Measurements from ENCODE around the gene LRRC1.

DNA sequence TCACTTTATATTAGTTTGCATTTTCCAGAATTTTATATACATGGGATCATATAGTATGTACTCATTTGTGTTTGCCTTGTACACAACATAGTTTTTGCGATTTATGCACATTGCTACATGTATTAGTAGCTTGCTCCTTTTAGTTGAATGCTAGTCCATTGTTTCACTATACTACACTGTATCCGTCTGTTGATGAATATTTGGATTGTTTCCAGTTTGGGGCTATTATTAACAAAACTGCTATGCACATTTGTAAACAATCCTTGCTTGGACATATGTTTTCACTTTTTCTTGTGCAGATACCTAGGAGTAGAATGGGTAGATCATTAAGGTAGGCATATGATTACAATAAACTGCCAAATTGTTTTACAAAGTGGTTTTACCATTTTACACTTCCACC lies 3.9 kb upstream of the LRRC1 start:
- no peak for TF ChIP-seq CTCF (IDR thresholded peaks at IDR 0.05 in 8 of 11, conservative IDR thresholded peaks at IDR 0.05 in 3 of 11)
- TF ChIP-seq POLR2A (IDR thresholded peaks at IDR 0.05), result no peak
- no peak for TF ChIP-seq POLR2AphosphoS5 (IDR thresholded peaks at IDR 0.05)

Measured in spleen (tissue), 7 donors.